Suprapubic skin (tissue), 4 donors: ENCODE data around the gene TPRG1L. TPM values are rescaled to one million over a fixed set of nuclear protein-coding genes. Genes with fewer than 3 reads are reported as not detected.

Experiments
- DNase-seq, 2 donors: peaks; one replicate each; pipeline ENCODE4 v3.0.0-alpha.2; 2019; ENCODE audit warnings: low spot score in 2 of 2
- H3K27ac ChIP-seq: fragments of 200-600 bp; sonication (generic); one replicate; pipeline ENCODE4 v1.5.1; 2019
- H3K27me3 ChIP-seq: fragments of 200-600 bp; sonication (generic); one replicate; pipeline ENCODE4 v1.5.1; 2019
- H3K36me3 ChIP-seq: fragments of 200-600 bp; sonication (generic); one replicate; pipeline ENCODE4 v1.5.1; 2019
- H3K4me1 ChIP-seq: fragments of 200-600 bp; sonication (generic); one replicate; pipeline ENCODE4 v1.5.1; 2019
- H3K4me3 ChIP-seq: fragments of 200-600 bp; sonication (generic); one replicate; pipeline ENCODE4 v1.5.1; 2019; ENCODE audit warnings: mild to moderate bottlenecking
- H3K9me3 ChIP-seq: fragments of 200-600 bp; sonication (generic); one replicate; pipeline ENCODE4 v1.5.1; 2019
- CTCF ChIP-seq, 2 donors: fragments of 200-600 bp in 1 of 2; fragments of 450-650 bp in 1 of 2; sonication (generic) in 1 of 2; IDR thresholded peaks; one replicate each; pipeline ENCODE4 v1.5.1; 2016 to 2019; ENCODE audit warnings: antibody characterized with exemption in 2 of 2, mild to moderate bottlenecking in 1 of 2, moderate library complexity in 1 of 2
- EP300 ChIP-seq: sonication (generic); formaldehyde crosslinking; IDR thresholded peaks from one replicate; pipeline ENCODE4 v1.6.1; 2017; ENCODE audit warnings: antibody characterized with exemption
- POLR2A ChIP-seq, 2 donors: fragments of 450-650 bp; IDR thresholded peaks; one replicate each; pipeline ENCODE4 v1.6.1; 2017; ENCODE audit warnings: antibody characterized with exemption in 2 of 2, mild to moderate bottlenecking in 2 of 2, moderate library complexity in 2 of 2
- POLR2AphosphoS5 ChIP-seq, 3 donors: sonication (generic); formaldehyde crosslinking; IDR thresholded peaks; one replicate each; pipeline ENCODE4 v1.6.1; 2017; ENCODE audit warnings: antibody characterized with exemption in 3 of 3
- WGBS: methylation state at CpG from one replicate; pipeline ENCODE4 v1.1.5; 2018; 5-methylcytosine and 5-hydroxymethylcytosine counted together
- total RNA-seq, 4 donors: library from RNA; depleted of rRNA; stranded (reverse); fragments of >200 nt; gene quantifications; one replicate each; pipeline ENCODE4 v1.1.0, GENCODE V29; 2016

TPRG1L gene
- total RNA-seq, 4 donors from 2014 or later: 36.9 to 52.6 (median 44.8) TPM

DNA sequence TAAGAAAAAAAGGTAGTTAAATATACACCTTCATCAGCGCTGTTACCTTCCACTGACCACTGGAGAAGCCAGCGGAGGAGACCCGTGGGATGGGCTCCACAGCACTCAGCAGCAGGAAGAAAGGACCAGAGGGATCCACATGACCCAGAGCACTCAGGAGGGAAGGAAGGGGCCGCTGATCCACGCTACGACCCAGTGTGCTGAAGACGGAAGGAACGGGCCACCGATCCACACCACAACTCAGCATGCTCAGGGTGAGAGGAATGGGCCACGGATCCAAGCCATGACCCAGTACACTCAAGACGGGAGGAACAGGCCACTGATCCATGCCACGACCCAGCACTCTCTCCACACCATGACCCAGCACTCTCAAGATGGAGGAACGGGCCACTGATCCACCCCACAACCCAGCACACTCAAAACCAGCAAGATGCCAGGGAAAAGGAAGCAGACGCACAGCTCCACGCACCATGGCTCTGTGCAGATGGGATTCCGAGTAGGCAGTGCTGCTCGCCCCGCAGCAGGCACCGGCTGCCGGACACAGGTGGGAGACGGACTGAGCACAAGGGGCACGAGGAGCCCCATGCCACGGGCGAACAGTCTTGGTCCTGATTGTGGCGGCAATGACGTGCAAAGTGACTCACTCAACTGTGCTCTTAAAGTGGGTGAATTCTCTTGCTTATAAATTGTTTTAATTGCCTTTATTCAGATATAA is 16.4 kb downstream of the TPRG1L start:
- no peaks in the 10 kb centered on the region for H3K4me1 ChIP-seq
- no peaks in the 10 kb centered on the region for H3K27me3 ChIP-seq
- H3K27ac ChIP-seq: no peak overlapping the region
- DNase-seq: peak in 1 of 2 donors; percentile 31
- WGBS: 96% methylated on average over 24 of the region's 26 CpGs
- TF ChIP-seq EP300: no peak
- TF ChIP-seq POLR2A (IDR thresholded peaks at IDR 0.05): no peak
- no peak for TF ChIP-seq POLR2AphosphoS5 (IDR thresholded peaks at IDR 0.05)
- TF ChIP-seq CTCF (IDR thresholded peaks at IDR 0.05): no peak
- H3K9me3 ChIP-seq: no peaks in the 10 kb centered on the region
- H3K4me3 ChIP-seq: no peak overlapping the region
- H3K36me3 ChIP-seq: peaks cover 74% of the 10 kb centered on the region

DNA sequence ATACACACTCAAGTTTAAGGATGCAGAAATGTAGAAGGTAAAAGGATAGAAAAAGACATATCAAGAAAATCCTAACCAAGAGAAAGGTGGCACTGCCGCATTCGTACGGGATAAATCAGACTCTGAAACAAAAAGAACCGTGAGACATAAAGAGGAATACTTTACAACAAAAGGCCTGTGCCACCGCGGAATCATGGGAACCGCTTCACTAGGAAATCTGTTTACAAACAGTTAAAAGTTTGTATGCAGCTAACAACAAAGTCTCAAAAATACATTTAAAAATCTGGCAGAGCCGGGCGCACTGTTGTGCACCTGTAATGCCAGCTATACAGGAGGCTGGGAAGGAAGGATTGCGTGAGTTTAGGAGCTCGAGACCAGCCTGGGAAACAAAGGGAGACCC is 17.0 kb downstream of the TPRG1L start:
- H3K36me3 ChIP-seq: peaks cover 74% of the 10 kb centered on the region
- H3K4me3 ChIP-seq: no peak overlapping the region
- TF ChIP-seq POLR2A (IDR thresholded peaks at IDR 0.05) (no peak), CTCF (IDR thresholded peaks at IDR 0.05) (no peak), POLR2AphosphoS5 (IDR thresholded peaks at IDR 0.05) (no peak), EP300 (no peak)
- H3K4me1 ChIP-seq: no peaks in the 10 kb centered on the region
- 95% methylated on average over 11 of the region's 11 CpGs for WGBS
- no peak for DNase-seq
- H3K27me3 ChIP-seq: no peaks in the 10 kb centered on the region
- H3K9me3 ChIP-seq: no peaks in the 10 kb centered on the region
- H3K27ac ChIP-seq: no peak overlapping the region

- H3K36me3 ChIP-seq: peaks cover 66% of the 10 kb centered on the region
These were observed 18.3 kb downstream of the TPRG1L start for GRCh38 chr1:3642919-3643675.

DNA sequence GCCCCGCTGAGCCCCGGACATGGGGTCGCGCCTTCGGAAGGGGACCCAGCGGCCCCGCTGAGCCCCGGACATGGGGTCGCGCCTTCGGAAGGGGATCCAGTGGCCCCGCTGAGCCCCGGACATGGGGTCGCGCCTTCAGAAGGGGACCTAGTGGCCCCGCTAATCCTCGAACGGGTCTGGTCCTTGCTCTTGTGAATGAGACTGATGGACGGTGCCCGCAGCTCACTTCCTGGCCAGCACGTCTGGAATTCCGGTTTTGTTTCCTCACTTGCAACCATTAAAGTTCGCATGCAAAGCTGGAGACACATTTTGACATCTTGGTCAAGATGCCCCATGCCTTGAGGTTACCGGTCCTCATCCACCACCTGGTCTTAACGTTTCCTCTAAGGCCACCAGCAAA is 19.5 kb downstream of the TPRG1L start:
- WGBS: 91% methylated on average over 10 of the region's 25 CpGs
- Histone ChIP-seq H3K4me1 (peaks cover 9% of the 10 kb centered on the region), H3K36me3 (peaks cover 61% of the 10 kb centered on the region), H3K27ac (no peak overlapping the region), H3K27me3 (no peaks in the 10 kb centered on the region), H3K4me3 (no peak overlapping the region), H3K9me3 (no peaks in the 10 kb centered on the region)
- no peak for TF ChIP-seq POLR2A (IDR thresholded peaks at IDR 0.05)
- no peak for TF ChIP-seq POLR2AphosphoS5 (IDR thresholded peaks at IDR 0.05)
- TF ChIP-seq CTCF (IDR thresholded peaks at IDR 0.05): no peak
- no peak for TF ChIP-seq EP300
- peak; percentile 34 to 62 for DNase-seq

More at GRCh38 chr1:3642919-3643675, 18.3 kb downstream of the TPRG1L start:
- H3K4me3 ChIP-seq: no peak overlapping the region
- H3K27ac ChIP-seq: no peak overlapping the region
- TF ChIP-seq CTCF (IDR thresholded peaks at IDR 0.05): no peak
- no peak for TF ChIP-seq EP300
- no peak for TF ChIP-seq POLR2AphosphoS5 (IDR thresholded peaks at IDR 0.05)
- no peak for TF ChIP-seq POLR2A (IDR thresholded peaks at IDR 0.05)
- DNase-seq: peak; percentile 52 to 69
- no peaks in the 10 kb centered on the region for H3K27me3 ChIP-seq
- no peaks in the 10 kb centered on the region for H3K4me1 ChIP-seq
- 92% methylated on average over 35 of the region's 43 CpGs for WGBS
- no peaks in the 10 kb centered on the region for H3K9me3 ChIP-seq

DNA sequence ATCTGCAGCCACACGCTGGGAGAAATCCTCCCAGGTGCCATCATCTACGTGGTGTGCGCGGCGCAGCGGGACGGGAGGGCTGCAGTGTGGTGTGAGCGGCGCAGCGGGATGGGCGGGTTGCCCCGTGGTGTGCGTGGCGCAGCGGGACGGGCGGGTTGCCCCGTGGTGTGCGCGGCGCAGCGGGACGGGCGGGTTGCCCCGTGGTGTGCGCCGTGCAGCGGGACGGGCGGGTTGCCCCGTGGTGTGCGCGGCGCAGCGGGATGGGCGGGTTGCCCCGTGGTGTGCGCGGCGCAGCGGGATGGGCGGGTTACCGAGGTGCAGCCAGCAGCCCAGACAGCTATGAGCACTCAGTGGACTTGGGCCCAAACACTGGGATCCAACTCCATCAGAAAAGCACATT is 20.4 kb downstream of the TPRG1L start:
- TF ChIP-seq POLR2A (IDR thresholded peaks at IDR 0.05) (no peak), EP300 (no peak), POLR2AphosphoS5 (IDR thresholded peaks at IDR 0.05) (no peak), CTCF (IDR thresholded peaks at IDR 0.05) (no peak)
- no peak for DNase-seq
- WGBS: 90% methylated on average over 41 of the region's 43 CpGs
- Histone ChIP-seq H3K4me3 (no peak overlapping the region), H3K4me1 (peaks cover 13% of the 10 kb centered on the region), H3K27ac (no peak overlapping the region), H3K9me3 (no peaks in the 10 kb centered on the region), H3K27me3 (peaks cover 2% of the 10 kb centered on the region), H3K36me3 (peaks cover 52% of the 10 kb centered on the region)
